Measurements from ENCODE around the gene BACE1-AS. TPM values are rescaled to one million over a fixed set of nuclear protein-coding genes. Genes with fewer than 3 reads are reported as not detected.
"Not testable (repeated sequence)": the region's sequence is repeated elsewhere in the genome, so short reads cannot be mapped to it uniquely, and the experiment has no call there.

The BACE1-AS gene
- total RNA-seq, 1 donor from 2014 or later = 18.1 TPM

- Mint-ChIP-seq H3K27me3 (ENCODE audit: unreplicated experiment) (peaks cover 4% of the 10 kb centered on the region), H3K27ac (ENCODE audit: unreplicated experiment) (no peak overlapping the region), H3K36me3 (ENCODE audit: unreplicated experiment) (no peaks in the 10 kb centered on the region), H3K4me3 (ENCODE audit: unreplicated experiment) (peak overlapping the region; percentile 95), H3K4me1 (ENCODE audit: low read depth, unreplicated experiment) (peaks cover 9% of the 10 kb centered on the region), H3K9me3 (ENCODE audit: unreplicated experiment) (peaks cover 1% of the 10 kb centered on the region)
- peak; percentile 23 for DNase-seq
- TF ChIP-seq, protein P1, sequence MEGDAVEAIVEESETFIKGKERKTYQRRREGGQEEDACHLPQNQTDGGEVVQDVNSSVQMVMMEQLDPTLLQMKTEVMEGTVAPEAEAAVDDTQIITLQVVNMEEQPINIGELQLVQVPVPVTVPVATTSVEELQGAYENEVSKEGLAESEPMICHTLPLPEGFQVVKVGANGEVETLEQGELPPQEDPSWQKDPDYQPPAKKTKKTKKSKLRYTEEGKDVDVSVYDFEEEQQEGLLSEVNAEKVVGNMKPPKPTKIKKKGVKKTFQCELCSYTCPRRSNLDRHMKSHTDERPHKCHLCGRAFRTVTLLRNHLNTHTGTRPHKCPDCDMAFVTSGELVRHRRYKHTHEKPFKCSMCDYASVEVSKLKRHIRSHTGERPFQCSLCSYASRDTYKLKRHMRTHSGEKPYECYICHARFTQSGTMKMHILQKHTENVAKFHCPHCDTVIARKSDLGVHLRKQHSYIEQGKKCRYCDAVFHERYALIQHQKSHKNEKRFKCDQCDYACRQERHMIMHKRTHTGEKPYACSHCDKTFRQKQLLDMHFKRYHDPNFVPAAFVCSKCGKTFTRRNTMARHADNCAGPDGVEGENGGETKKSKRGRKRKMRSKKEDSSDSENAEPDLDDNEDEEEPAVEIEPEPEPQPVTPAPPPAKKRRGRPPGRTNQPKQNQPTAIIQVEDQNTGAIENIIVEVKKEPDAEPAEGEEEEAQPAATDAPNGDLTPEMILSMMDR (IDR thresholded peaks at IDR 0.05; ENCODE audit: partially characterized antibody, unreplicated experiment) = no peak
These were observed 24.4 kb downstream of the BACE1-AS start for GRCh38 chr11:117315285-117316196.

DNA sequence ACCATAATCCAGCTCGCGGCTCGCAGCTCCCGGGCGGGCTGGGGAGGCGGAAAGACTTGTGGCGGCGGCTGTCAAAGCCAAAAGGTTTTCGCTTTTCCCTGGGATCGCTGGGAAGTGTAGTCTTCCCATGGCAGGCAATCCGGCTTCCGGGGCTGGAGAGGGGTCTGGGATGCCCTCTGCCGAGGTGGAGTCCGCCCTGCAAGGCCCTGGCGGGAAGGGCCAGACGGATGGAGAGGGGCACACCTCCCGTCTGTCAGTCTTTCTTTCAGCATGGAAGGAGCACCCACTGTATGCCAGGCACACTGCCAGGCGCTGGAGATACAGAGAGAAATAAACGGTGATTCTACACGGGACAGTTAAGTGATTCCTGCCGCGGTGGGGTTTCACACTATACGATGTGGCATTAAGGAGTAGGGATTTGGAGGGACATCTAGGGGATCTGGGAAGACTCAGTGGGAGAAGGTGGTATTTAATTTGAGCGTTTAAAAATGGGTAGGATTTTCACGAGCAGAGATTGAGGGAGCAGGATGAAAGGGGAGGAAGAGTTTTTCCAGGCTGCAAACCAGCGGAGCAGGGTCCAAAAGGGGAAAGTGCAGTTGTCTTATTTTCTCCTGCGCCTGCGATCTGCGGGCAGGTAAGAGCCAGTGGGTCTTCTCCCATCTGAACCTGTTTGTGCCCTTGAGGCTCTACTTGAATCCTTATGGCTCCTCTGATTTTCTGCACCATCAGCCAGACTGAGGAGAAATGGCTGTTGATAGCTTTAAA lies 25.2 kb downstream of the BACE1-AS start, which contains the start of gene BACE1:
Gene BACE1 (minus strand): TSS at position 60 of the 765 bp plus-strand sequence. CDS start 461 bp downstream, outside the sequence.
- H3K4me1 Mint-ChIP-seq (ENCODE audit: low read depth, unreplicated experiment) = peaks cover 9% of the 10 kb centered on the region
- DNase-seq = peak; percentile 87

GRCh38 chr11:117318738-117319137 lies 27.6 kb downstream of the BACE1-AS start:
- DNase-seq = no peak
- H3K4me1 Mint-ChIP-seq (ENCODE audit: low read depth, unreplicated experiment) = peaks cover 9% of the 10 kb centered on the region
- no peak overlapping the region for H3K4me3 Mint-ChIP-seq (ENCODE audit: unreplicated experiment)
- TF ChIP-seq, protein P1 (IDR thresholded peaks at IDR 0.05; ENCODE audit: partially characterized antibody, unreplicated experiment) = no peak
- H3K36me3 Mint-ChIP-seq (ENCODE audit: unreplicated experiment) = no peaks in the 10 kb centered on the region
- H3K27me3 Mint-ChIP-seq (ENCODE audit: unreplicated experiment) = peaks cover 4% of the 10 kb centered on the region
- H3K27ac Mint-ChIP-seq (ENCODE audit: unreplicated experiment) = no peak overlapping the region
- peaks cover under 1% of the 10 kb centered on the region for H3K9me3 Mint-ChIP-seq (ENCODE audit: unreplicated experiment)

More for the DNA sequence above, 25.2 kb downstream of the BACE1-AS start, which contains the start of gene BACE1:
- Mint-ChIP-seq H3K9me3 (ENCODE audit: unreplicated experiment) (peaks cover 1% of the 10 kb centered on the region), H3K4me3 (ENCODE audit: unreplicated experiment) (peak within 1 kb of the TSS; percentile 95), H3K27me3 (ENCODE audit: unreplicated experiment) (peaks cover 4% of the 10 kb centered on the region), H3K36me3 (ENCODE audit: unreplicated experiment) (no peaks in the 10 kb centered on the region), H3K27ac (ENCODE audit: unreplicated experiment) (peak within 1 kb of the TSS; percentile 5)
- TF ChIP-seq, protein P1 (IDR thresholded peaks at IDR 0.05; ENCODE audit: partially characterized antibody, unreplicated experiment) = no peak

- peaks cover 2% of the 10 kb centered on the region for H3K27me3 Mint-ChIP-seq (ENCODE audit: unreplicated experiment)
- no peaks in the 10 kb centered on the region for H3K9me3 Mint-ChIP-seq (ENCODE audit: unreplicated experiment)
- H3K4me3 Mint-ChIP-seq (ENCODE audit: unreplicated experiment) = no peak overlapping the region
- TF ChIP-seq, protein P1 (IDR thresholded peaks at IDR 0.05; ENCODE audit: partially characterized antibody, unreplicated experiment) = no peak
- no peak overlapping the region for H3K27ac Mint-ChIP-seq (ENCODE audit: unreplicated experiment)
- peaks cover 9% of the 10 kb centered on the region for H3K4me1 Mint-ChIP-seq (ENCODE audit: low read depth, unreplicated experiment)
- no peak for DNase-seq
- H3K36me3 Mint-ChIP-seq (ENCODE audit: unreplicated experiment) = no peaks in the 10 kb centered on the region
These were observed 28.2 kb downstream of the BACE1-AS start for GRCh38 chr11:117319214-117319840.

GRCh38 chr11:117327255-117327566 lies 36.1 kb downstream of the BACE1-AS start:
- not testable (repeated sequence) for H3K27ac Mint-ChIP-seq (ENCODE audit: unreplicated experiment); H3K4me3 Mint-ChIP-seq (ENCODE audit: unreplicated experiment); DNase-seq; H3K36me3 Mint-ChIP-seq (ENCODE audit: unreplicated experiment); H3K9me3 Mint-ChIP-seq (ENCODE audit: unreplicated experiment); H3K27me3 Mint-ChIP-seq (ENCODE audit: unreplicated experiment); H3K4me1 Mint-ChIP-seq (ENCODE audit: low read depth, unreplicated experiment)
